Measurements from ENCODE around the gene SCGB1D1.
"Not testable (repeated sequence)": the region's sequence is repeated elsewhere in the genome, so short reads cannot be mapped to it uniquely, and the experiment has no call there.

The SCGB1D1 gene

GRCh38 chr11:62169448-62169847 is 20.6 kb upstream of the SCGB1D1 start:
- no peak for DNase-seq

GRCh38 chr11:62169935-62170334 is 20.1 kb upstream of the SCGB1D1 start:
- DNase-seq, result no peak

- peak; percentile 87 for DNase-seq
These were observed 18.7 kb upstream of the SCGB1D1 start for GRCh38 chr11:62171261-62171723.

GRCh38 chr11:62172294-62172693 is 17.7 kb upstream of the SCGB1D1 start:
- DNase-seq, result no peak

GRCh38 chr11:62176766-62177165 is 13.2 kb upstream of the SCGB1D1 start:
- DNase-seq, result no peak

GRCh38 chr11:62179995-62180394 is 10.0 kb upstream of the SCGB1D1 start:
- DNase-seq, result peak; percentile 8

- DNase-seq, result no peak
These were observed 8.9 kb upstream of the SCGB1D1 start for GRCh38 chr11:62181097-62181496.

- DNase-seq, result no peak
These were observed 7.7 kb upstream of the SCGB1D1 start for GRCh38 chr11:62182147-62182891.

GRCh38 chr11:62186195-62186594 is 3.8 kb upstream of the SCGB1D1 start:
- no peak for DNase-seq

GRCh38 chr11:62193952-62194351 is 3.9 kb downstream of the SCGB1D1 start:
- DNase-seq, result no peak

GRCh38 chr11:62195010-62195409 is 5.0 kb downstream of the SCGB1D1 start:
- not testable (repeated sequence) for DNase-seq

GRCh38 chr11:62195945-62196344 is 5.9 kb downstream of the SCGB1D1 start:
- DNase-seq, result no peak

GRCh38 chr11:62197400-62197799 is 7.4 kb downstream of the SCGB1D1 start:
- not testable (repeated sequence) for DNase-seq

- peak; percentile 61 for DNase-seq
These were observed 11.4 kb downstream of the SCGB1D1 start for GRCh38 chr11:62201376-62201775.

GRCh38 chr11:62202910-62203309 is 12.9 kb downstream of the SCGB1D1 start:
- DNase-seq, result no peak

GRCh38 chr11:62204430-62204829 is 14.4 kb downstream of the SCGB1D1 start:
- DNase-seq, result no peak

- no peak for DNase-seq
These were observed 15.4 kb downstream of the SCGB1D1 start for GRCh38 chr11:62205441-62205840.

GRCh38 chr11:62206276-62207066 is 16.5 kb downstream of the SCGB1D1 start:
- not testable (repeated sequence) for DNase-seq

- no peak for DNase-seq
These were observed 18.7 kb downstream of the SCGB1D1 start for GRCh38 chr11:62208785-62209144.

- peak; percentile 42 for DNase-seq
These were observed 27.3 kb downstream of the SCGB1D1 start for GRCh38 chr11:62217191-62217748.

- no peak for DNase-seq
These were observed 31.5 kb downstream of the SCGB1D1 start for GRCh38 chr11:62221498-62221897.

- no peak for DNase-seq
These were observed 33.1 kb downstream of the SCGB1D1 start for GRCh38 chr11:62223095-62223494.

GRCh38 chr11:62233730-62234129 is 43.7 kb downstream of the SCGB1D1 start:
- DNase-seq, result no peak

- no peak for DNase-seq
These were observed 46.2 kb downstream of the SCGB1D1 start for GRCh38 chr11:62236187-62236586.
